NB4 (cell line): Measurements from ENCODE around the gene NTRK3.
"Not testable (repeated sequence)": the region's sequence is repeated elsewhere in the genome, so short reads cannot be mapped to it uniquely, and the experiment has no call there.

Experiments
- DNase-seq: peaks from one replicate; pipeline ENCODE4 v3.0.0; 2010; ENCODE audit warnings: low read depth
- H3K4me3 ChIP-seq: one replicate; pipeline ENCODE4 v1.5.1; 2011; ENCODE audit warnings: mild to moderate bottlenecking, low read depth, low read length, moderate library complexity
- CTCF ChIP-seq: IDR thresholded peaks from one replicate; pipeline ENCODE4 v1.5.1; 2012; ENCODE audit warnings: low read depth, low read length
- MAX ChIP-seq: IDR thresholded peaks from 2 replicates; pipeline ENCODE4 v1.6.1; 2011; ENCODE audit warnings: low read depth, low read length
- MYC ChIP-seq: IDR thresholded peaks from 2 replicates; pipeline ENCODE4 v1.6.1; 2011; ENCODE audit warnings: low read depth, low read length
- POLR2A ChIP-seq: IDR thresholded peaks from 2 replicates; pipeline ENCODE4 v1.6.1; 2011; ENCODE audit warnings: mild to moderate bottlenecking; ENCODE audit not compliant: insufficient read length; ENCODE audit errors: extremely low read depth

The NTRK3 gene

GRCh38 chr15:87841426-87841998 is 415.0 kb downstream of the NTRK3 start:
- H3K4me3 ChIP-seq, result no peak overlapping the region
- DNase-seq, result no peak
- TF ChIP-seq POLR2A, result no peak

- DNase-seq, H3K4me3 ChIP-seq: not testable (repeated sequence)
These were observed 420.7 kb downstream of the NTRK3 start for GRCh38 chr15:87835830-87836229.

GRCh38 chr15:87833333-87833732 is 423.2 kb downstream of the NTRK3 start:
- not testable (repeated sequence) for DNase-seq, H3K4me3 ChIP-seq

- no peak overlapping the region for H3K4me3 ChIP-seq
- peak; percentile 15 for DNase-seq
- TF ChIP-seq MYC, result no peak
These were observed 427.0 kb downstream of the NTRK3 start for GRCh38 chr15:87829332-87830050.

- no peak for DNase-seq
- H3K4me3 ChIP-seq, result no peak overlapping the region
- no peak for TF ChIP-seq MAX
- no peak for TF ChIP-seq POLR2A
- TF ChIP-seq CTCF, result no peak
- TF ChIP-seq MYC, result no peak
These were observed 427.9 kb downstream of the NTRK3 start for GRCh38 chr15:87828608-87829007.

- TF ChIP-seq POLR2A, result no peak
- TF ChIP-seq MAX, result no peak
- TF ChIP-seq CTCF, result no peak
- no peak for TF ChIP-seq MYC
- DNase-seq, result no peak
- no peak overlapping the region for H3K4me3 ChIP-seq
These were observed 429.4 kb downstream of the NTRK3 start for GRCh38 chr15:87827131-87827530.

GRCh38 chr15:87826119-87826747 is 430.3 kb downstream of the NTRK3 start:
- H3K4me3 ChIP-seq, result no peak overlapping the region
- TF ChIP-seq CTCF (no peak), MYC (no peak), POLR2A (no peak), MAX (no peak)
- no peak for DNase-seq

- no peak overlapping the region for H3K4me3 ChIP-seq
- DNase-seq, result no peak
- TF ChIP-seq POLR2A (no peak), MAX (no peak), MYC (no peak), CTCF (no peak)
These were observed 437.8 kb downstream of the NTRK3 start for GRCh38 chr15:87818756-87819155.
